HG03432 (cell line): Measurements from ENCODE around the gene DNAH5.
"Not testable (repeated sequence)": the region's sequence is repeated elsewhere in the genome, so short reads cannot be mapped to it uniquely, and the experiment has no call there.

ENCODE experiments used
- ATAC-seq: cut with Tn5 transposase; IDR thresholded peaks from one replicate; pipeline ENCODE4 v1.9.1; 2021; ENCODE audit warnings: mild to moderate bottlenecking, moderate library complexity; ENCODE audit not compliant: unreplicated experiment

DNAH5 gene, protein sequence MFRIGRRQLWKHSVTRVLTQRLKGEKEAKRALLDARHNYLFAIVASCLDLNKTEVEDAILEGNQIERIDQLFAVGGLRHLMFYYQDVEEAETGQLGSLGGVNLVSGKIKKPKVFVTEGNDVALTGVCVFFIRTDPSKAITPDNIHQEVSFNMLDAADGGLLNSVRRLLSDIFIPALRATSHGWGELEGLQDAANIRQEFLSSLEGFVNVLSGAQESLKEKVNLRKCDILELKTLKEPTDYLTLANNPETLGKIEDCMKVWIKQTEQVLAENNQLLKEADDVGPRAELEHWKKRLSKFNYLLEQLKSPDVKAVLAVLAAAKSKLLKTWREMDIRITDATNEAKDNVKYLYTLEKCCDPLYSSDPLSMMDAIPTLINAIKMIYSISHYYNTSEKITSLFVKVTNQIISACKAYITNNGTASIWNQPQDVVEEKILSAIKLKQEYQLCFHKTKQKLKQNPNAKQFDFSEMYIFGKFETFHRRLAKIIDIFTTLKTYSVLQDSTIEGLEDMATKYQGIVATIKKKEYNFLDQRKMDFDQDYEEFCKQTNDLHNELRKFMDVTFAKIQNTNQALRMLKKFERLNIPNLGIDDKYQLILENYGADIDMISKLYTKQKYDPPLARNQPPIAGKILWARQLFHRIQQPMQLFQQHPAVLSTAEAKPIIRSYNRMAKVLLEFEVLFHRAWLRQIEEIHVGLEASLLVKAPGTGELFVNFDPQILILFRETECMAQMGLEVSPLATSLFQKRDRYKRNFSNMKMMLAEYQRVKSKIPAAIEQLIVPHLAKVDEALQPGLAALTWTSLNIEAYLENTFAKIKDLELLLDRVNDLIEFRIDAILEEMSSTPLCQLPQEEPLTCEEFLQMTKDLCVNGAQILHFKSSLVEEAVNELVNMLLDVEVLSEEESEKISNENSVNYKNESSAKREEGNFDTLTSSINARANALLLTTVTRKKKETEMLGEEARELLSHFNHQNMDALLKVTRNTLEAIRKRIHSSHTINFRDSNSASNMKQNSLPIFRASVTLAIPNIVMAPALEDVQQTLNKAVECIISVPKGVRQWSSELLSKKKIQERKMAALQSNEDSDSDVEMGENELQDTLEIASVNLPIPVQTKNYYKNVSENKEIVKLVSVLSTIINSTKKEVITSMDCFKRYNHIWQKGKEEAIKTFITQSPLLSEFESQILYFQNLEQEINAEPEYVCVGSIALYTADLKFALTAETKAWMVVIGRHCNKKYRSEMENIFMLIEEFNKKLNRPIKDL (N-terminal part only)

DNA sequence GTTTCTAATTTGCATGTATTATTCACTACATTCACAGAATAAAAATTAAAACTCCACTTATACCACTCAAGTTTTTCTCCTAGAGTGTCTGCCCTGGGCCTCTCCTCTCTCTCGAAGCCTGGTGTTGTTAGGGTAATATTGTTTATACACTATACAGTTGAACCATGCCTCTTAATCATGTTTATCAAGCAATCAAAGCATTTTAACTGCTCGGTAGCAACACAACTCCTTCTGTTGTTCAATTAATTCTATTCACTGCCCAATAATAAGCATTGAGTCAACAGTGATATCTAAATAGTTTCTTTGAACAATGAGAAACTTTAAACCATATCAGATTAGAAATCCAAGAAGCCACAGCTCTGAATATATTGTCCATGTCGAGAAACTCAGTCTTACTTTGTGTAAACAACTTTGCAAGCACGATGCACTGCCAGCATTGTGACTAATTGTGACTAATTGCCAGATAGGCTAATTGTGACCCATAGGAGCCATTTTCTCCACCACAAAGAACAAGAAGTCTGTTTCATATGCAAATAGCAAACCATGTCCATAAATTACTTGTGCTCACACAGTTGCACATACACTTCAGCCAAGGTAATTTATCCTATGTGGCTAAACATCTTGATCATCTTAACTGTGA, at the start of gene DNAH5:
Gene DNAH5, minus strand, starts transcription at position 129 of the 640 bp plus-strand sequence. CDS start 250 bp downstream, outside the sequence.
- no peak for ATAC-seq

DNA sequence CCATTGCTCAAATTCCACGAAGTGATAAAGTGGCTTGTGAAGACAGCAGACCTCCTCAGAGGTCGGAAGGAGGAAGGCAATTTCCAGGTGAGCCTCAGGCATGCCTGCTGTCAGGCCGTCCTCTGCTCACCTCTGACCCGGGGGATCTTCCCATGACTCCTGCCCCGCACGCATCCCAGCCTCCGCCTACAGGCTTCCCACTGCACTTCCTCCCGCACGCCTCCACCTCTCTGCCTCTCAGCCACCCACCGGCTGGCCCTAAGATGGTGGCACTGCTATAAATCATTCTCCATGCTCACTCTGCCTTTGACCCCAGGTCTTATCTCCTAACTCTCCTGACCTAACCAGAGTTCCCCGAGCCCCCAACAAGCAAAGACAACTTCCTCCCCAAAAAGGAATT, 49.4 kb upstream of the DNAH5 start:
- no peak for ATAC-seq

DNA sequence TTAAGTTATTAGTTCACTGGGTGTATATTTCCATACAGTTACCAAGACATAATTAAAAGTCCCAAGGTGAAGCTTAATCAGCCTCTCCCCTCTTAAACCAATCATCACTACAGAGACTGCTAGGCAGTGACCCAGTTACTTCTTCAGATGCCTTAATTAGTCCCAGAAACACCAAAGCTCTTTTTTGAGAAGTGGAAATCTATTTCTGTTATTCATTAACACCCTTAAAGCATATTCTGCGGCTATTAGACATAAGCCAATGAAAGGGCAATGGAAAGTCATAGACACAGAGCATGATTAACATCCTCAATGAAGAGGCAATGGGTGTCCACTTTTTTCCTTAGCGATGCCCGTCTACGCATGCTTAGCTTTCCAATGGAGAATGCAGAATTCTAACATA, 48.3 kb upstream of the DNAH5 start:
- ATAC-seq: no peak

DNA sequence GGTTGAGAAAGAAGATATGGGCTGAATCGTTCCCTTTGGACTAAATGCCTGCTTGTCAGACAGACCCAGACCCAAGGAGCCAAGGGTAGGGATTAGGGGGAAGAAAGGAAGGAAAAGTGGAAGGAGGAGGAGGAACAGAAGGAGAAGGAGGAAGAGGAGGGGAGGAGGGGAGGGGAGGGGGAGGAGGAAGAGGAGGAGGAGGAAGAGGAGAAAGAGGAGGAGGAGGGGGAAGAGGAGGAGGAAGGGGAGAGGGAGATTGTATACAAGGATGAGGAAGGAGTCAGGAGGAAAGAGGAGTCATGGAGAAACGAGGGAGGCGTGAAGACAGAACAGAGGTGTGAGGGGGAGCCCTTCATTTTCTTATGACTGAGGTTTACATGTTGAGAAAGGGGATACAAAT, 46.9 kb upstream of the DNAH5 start:
- no peak for ATAC-seq

DNA sequence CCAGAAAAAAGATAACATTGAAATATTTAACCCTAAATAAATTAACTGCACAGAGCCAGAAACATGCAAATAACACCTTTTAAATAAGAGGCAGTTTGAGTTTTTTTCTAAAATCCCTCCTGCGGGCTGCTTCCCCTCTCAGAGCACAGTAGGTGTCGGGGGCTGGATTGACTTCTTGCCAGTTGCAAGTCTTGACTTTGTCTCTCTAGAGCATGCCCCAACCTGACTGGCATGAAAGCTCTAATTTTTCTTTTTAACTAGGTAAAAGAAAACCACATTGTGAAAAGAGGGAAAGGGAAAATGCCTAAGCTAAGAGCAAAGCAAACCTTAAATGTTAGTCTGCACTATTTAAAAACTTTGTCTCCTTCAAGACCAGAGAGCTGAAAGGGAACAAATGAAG, 46.4 kb upstream of the DNAH5 start:
- no peak for ATAC-seq

DNA sequence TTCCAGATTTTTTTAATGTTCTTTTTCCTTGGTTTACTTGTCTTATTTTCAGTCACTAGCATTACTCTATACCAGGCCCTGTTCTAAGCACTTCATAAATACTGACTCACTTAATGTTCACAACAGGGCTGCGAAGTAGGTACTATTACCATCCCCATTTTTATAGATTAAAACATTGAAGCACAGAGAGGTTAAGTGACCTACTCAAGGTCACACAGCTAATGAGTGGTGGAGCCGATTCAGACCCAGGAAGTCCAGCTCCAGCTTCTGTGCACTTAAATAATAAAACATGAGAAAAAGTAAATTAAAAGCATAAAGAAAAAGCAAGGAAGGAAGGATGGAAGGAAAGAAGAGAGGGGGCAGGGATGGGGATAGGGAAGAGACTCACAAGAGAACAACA, 45.3 kb upstream of the DNAH5 start:
- no peak for ATAC-seq

DNA sequence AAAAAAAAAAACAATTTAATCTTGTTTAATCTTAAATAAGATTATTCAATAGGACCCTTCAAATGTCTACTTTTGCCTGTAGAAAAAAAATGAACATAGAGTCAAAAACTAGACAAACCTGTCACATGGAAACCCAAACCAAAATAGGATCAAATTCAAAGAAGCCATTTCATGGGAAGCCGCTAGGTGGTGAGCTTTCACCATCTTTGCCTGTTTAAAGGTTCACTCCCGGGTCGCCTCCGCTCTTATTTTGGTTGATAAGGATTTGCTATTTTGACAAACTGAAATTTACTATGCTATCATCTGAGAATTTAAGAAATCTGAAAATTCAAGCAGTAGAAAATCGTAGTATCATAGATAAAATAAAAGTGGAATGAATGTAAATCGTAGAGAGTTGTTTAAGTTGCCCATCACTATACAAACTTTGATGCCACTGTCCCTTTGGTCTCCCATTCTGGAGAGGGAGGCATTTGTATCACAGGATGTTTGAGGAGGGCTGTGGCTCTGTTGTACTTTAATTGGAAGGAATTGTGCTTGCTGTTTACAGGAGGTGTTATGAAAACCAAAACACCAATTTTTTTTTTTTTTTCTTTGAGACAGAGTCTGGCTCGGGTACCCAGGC, 43.5 kb upstream of the DNAH5 start:
- ATAC-seq: peak; percentile 81

DNA sequence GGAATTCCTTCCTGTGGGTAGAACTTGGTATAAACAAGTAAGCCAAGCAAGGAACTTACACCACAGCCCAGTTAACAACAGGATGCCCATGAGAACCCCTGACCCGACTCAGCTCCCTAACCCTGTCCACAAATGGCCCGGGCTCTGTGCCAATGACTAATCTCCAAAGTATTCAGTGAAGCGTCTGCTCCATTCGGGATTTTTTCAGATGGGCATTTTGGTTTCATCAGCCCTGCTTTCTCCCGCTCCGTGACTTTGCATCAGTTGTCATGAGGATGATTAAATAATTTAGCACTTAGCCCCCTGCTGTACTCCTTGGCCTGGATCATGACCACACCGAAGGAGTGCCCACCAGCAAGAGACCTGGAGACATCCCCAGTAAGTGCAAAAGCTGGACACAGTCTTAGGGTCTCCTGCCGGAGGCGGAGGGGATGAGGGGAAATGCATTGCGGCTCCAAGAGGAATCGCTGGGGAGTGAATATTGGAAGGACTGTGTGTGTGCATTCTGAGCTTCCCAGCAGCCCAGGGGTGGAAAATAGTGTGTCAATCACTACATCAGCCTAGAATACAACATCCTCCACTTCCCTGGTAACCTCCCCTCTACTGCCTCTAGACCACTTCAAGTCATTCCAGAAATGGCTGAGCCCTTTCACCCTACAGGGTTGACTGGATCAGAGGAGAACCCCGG, 41.4 kb upstream of the DNAH5 start:
- ATAC-seq: no peak

DNA sequence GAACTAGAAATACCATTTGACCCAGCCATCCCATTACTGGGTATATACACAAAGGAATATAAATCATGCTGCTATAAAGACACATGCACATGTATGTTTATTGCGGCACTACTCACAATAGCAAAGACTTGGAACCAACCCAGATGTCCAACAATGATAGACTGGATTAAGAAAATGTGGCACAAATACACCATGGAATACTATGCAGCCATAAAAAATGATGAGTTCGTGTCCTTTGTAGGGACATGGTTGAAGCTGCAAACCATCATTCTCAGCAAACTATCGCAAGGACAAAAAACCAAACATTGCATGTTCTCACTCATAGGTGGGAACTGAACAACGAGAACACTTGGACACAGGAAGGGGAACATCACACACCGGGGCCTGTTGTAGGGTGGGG, 40.4 kb upstream of the DNAH5 start:
- ATAC-seq: not testable (repeated sequence)

DNA sequence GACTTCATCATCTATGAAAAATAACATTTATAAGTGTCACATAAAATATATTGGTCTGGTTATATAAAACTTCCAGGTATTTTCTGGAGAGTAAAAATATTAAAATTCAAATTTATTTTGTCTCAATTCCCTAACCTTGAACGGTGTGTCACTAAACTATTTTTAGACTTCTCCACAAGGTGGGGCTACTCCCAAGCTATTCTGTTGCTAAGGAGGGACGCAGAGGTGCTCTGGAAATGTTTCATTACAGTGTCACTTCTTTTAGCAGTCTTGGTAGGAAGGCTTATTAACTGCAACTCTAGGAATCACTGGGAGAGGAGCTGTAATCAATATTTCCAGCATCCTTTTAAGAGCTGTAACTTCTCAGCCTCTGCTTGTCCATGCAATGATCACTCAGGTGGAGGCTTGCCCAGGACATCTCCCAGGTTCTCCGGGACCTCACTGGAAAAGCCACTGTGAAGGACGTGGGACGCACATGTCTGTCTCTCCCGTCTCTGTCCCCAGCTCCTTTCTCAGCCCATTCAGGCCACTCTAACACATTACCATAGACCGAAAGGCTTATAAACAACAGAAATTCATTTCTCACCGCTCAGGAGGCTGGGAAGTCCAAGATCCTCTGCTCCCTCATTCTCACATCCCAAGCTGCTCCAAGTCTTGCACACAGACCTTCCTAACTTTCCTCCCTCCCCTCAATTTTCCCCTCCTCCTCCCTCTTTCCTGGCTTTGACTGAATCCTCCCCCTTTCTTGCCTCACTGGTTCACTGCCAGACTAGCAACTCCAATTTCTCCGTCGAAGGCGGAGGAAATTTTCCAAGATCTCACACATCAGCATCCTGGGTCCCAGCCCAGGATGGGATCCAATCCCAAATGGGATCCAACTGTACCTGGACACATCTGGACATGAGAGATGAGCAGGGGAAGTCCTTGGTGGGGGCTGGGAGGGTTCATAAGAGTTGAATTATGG, 32.7 kb upstream of the DNAH5 start:
- peak; percentile 60 for ATAC-seq

DNA sequence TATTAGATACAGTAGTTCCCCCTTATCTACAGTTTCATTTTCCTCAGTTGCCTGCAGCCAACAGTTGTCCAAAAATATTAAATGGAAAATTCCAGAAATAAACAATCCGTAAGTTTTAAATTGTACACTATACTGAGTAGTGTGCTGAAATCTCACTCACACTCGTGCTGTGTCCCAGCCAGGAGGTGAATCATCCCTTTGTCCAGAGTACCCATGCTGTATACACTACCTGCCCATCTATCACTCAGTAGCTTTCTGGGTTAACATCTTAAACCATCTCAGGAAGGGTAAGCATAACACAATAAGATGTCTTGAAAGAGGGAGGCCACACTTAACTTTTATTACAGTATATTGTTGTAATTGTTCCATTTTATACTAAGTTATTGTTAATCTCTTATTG, 31.7 kb upstream of the DNAH5 start:
- ATAC-seq: no peak

DNA sequence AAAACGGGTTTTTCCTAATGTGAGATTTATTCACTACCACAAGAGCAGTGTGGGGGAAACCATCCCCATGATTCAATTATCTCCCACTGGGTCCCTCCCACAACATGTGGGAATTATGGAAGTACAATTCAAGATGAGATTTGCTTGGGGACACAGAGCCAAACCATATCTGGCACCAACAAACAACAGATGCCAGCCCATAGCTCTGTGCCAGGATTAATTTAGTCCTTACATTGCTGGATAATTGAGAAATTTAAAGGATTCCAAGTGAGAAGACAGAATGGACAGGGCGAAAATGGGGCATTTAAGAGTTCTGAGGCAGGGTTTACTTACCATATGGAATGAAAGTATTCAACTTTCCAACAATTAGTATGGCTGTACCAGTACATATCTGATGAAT, 30.8 kb upstream of the DNAH5 start:
- no peak for ATAC-seq

DNA sequence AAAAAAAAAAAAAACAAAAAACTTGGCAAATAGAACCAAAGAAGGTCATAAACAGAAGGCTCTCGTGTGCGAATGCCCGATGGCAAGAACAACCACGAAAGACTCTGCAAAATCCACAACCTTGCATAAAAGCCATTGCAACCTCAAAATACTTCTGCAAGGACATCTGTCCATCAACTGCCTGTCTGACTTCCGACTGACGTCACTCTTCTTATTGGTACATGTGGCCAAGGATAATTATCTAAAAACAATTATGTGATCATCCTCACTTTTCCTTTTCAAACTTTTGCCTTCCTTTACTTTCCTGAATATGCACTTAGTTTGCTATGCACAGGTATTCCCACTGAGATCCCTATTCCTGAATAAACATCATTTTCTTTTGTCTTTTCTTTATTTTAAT, 29.2 kb upstream of the DNAH5 start:
- no peak for ATAC-seq

DNA sequence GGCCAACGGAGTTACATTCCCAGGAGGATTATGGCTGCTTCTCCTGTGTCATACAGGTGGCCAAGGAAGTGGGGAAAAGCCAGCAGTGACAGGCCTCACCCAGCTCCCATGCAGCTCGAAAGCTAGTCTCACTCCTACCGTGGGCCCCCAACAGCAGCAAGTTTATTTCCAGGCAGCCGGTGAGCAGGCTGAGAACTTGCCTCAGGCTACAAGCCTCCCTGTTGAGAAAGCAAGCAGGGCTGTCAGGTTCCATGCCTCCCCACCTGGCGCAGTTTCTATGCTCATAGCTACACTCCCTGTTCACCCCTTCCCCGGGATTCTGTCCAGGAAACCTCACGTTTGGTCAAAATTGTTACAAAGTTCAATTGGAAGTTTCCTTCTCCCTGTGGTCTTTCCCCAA, 27.5 kb upstream of the DNAH5 start:
- ATAC-seq: no peak

DNA sequence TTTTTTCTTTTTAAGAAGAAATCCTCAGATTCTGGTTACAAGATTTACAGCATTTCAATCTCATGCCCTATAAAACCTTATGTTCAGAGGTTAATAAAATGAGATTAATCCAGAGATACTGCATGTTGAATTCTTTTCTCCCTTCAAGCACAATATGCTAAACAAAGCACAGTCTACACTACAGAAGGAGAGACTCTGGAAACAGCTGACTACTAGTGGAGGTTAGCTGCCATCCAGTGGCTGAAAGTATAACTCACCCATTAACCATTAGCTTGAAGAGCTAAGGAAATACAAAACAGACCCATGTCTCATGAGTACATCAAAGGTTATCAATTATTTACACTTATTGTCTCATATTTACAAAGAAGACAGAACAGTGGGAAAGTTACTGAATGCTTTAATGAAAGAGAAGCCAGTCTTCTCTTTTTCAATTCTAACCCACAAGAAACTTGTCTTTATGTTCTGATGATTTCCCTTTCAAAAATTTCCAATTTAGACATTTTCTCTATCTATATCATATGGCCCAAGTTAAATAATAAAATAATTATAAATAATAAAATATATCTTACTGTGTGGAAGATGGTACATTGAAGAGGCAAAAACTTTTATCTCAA, 12.7 kb upstream of the DNAH5 start:
- peak; percentile 95 for ATAC-seq

DNA sequence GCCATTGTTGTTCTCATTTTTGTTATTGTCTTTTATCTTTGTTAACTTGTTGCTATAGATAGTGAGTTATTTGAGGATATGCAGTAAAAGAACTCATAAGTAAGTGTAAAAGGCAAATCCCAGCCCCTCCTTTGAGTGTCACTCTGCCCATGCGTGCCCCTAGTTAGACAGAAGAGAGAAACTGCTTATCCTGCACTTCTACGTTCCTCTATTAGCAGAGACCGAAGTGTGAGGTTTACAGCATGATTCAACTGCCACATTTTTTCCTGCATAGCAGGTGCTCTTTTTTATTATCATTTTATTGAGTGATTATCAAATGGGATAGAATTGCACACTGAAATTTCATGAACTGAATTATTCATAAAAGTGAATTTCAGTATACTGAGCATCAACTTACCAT, 12.0 kb upstream of the DNAH5 start:
- ATAC-seq: no peak

DNA sequence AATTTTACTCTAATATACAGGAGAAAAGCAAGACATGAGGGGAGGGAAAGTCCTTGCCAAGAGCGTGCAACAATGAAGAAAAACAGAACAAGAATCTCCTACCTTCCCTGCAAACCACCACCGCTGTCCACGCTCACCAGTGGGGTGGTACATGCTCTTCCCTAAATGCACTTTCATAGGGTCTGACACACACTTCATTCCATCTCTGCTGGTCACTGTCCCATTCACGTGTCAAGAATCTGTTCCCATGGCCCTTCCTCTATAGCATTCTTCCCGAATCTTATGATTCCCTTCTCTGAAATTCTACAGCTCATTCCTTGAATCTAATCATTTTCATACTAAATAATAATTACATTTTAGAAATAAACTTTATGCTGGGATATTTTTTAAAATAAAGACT, 11.4 kb upstream of the DNAH5 start:
- no peak for ATAC-seq

DNA sequence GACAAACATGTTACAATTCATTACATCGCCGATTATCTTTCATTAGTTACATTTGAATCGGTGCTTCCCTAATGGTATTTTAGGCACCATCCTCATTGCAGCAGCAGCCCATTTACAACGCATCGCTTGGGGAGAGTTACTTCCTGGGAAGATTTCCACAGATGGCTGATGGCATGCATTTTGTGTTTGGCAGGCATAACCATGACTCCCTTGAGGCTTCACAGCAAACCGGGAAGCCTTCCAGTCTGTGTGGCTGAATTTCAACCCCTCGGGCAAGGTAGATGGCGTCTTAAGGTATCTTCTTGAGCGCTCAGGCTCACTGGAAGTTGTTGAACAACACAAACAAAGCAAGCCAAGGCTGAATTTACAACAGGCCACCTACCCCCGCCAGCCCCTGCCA, 1.6 kb upstream of the DNAH5 start:
- no peak for ATAC-seq
